Testis (tissue), 2 donors: ENCODE results near the gene SANBR.

Experiments
- POLR2A ChIP-seq: fragments of 450-650 bp; IDR thresholded peaks from one replicate; pipeline ENCODE4 v1.6.1; 2017; ENCODE audit warnings: antibody characterized with exemption, mild to moderate bottlenecking, moderate library complexity
- TF ChIP-seq, protein P1 (sequence below), 3 experiments: fragments of 450-650 bp in 2 of 3; fragments of 200-600 bp in 1 of 3; sonication (generic) in 1 of 3; IDR thresholded peaks; one replicate each; pipeline ENCODE4 v1.5.1; 2016 to 2019; ENCODE audit warnings: antibody characterized with exemption in 3 of 3, mild to moderate bottlenecking in 2 of 3, moderate library complexity in 1 of 3

- TF ChIP-seq, protein P1, sequence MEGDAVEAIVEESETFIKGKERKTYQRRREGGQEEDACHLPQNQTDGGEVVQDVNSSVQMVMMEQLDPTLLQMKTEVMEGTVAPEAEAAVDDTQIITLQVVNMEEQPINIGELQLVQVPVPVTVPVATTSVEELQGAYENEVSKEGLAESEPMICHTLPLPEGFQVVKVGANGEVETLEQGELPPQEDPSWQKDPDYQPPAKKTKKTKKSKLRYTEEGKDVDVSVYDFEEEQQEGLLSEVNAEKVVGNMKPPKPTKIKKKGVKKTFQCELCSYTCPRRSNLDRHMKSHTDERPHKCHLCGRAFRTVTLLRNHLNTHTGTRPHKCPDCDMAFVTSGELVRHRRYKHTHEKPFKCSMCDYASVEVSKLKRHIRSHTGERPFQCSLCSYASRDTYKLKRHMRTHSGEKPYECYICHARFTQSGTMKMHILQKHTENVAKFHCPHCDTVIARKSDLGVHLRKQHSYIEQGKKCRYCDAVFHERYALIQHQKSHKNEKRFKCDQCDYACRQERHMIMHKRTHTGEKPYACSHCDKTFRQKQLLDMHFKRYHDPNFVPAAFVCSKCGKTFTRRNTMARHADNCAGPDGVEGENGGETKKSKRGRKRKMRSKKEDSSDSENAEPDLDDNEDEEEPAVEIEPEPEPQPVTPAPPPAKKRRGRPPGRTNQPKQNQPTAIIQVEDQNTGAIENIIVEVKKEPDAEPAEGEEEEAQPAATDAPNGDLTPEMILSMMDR (IDR thresholded peaks at IDR 0.05), result peak in 1 of 3 experiments; percentile 4
- no peak for TF ChIP-seq POLR2A
Observed at GRCh38 chr2:61017003-61017555, 48.6 kb upstream of the SANBR start.
